Heart right ventricle (tissue), 16 donors: ENCODE measurements around the gene INSYN2B. TPM values are rescaled to one million over a fixed set of nuclear protein-coding genes. Genes with fewer than 3 reads are reported as not detected.

Experiments
- ATAC-seq, 8 donors: fragments of 200-7000 bp; cut with Tn5 transposase; one replicate each; pipeline ENCODE4 v1.9.1; 2020; ENCODE audit warnings: mild to moderate bottlenecking in 8 of 8, moderate library complexity in 8 of 8, moderate number of reproducible peaks in 1 of 8
- DNase-seq, 2 donors: peaks; one replicate each; pipeline ENCODE4 v3.0.0-alpha.2; 2020
- H3K27ac ChIP-seq, 10 donors: fragments of 200-600 bp; sonication (generic) in 2 of 10; one replicate each; pipeline versions ENCODE4 v1.5.0 to v1.8.0; 2020 to 2022; ENCODE audit warnings: mild to moderate bottlenecking in 3 of 10
- H3K27me3 ChIP-seq, 7 donors: fragments of 200-600 bp; one replicate each; pipeline ENCODE4 v1.8.0; 2021 to 2022; ENCODE audit warnings: mild to moderate bottlenecking in 2 of 7
- H3K36me3 ChIP-seq, 9 donors: fragments of 200-600 bp; sonication (generic) in 1 of 9; one replicate each; pipeline versions ENCODE4 v1.5.0 to v1.8.0; 2020 to 2022; ENCODE audit warnings: mild to moderate bottlenecking in 2 of 9
- H3K4me1 ChIP-seq, 9 donors: fragments of 200-600 bp; sonication (generic) in 1 of 9; one replicate each; pipeline versions ENCODE4 v1.5.0 to v1.8.0; 2020 to 2022; ENCODE audit warnings: mild to moderate bottlenecking in 4 of 9
- H3K4me3 ChIP-seq, 10 donors: fragments of 200-600 bp; sonication (generic) in 2 of 10; one replicate each; pipeline versions ENCODE4 v1.5.0 to v1.8.0; 2020 to 2022; ENCODE audit warnings: mild to moderate bottlenecking in 7 of 10, moderate library complexity in 2 of 10
- H3K9me3 ChIP-seq, 11 donors: fragments of 200-600 bp in 10 of 11; sonication (generic) in 2 of 11; one replicate each; pipeline versions ENCODE4 v1.5.0 to v1.8.0; 2013 to 2022; ENCODE audit warnings: mild to moderate bottlenecking in 2 of 11, control low read depth in 1 of 11, moderate library complexity in 1 of 11
- WGBS, 2 donors: extraction: QIAGEN DNeasy Blood & Tissue Kit; methylation state at CpG; one replicate each; pipeline ENCODE4 v1.1.7; 2013; ENCODE audit warnings: inconsistent platforms in 1 of 2; 5-methylcytosine and 5-hydroxymethylcytosine counted together
- intact Hi-C, 10 donors: fragments of 100-400 bp; cut with DNase I; formaldehyde crosslinking; loops; one replicate each; pipeline versions ENCODE4 v1.11.1 to v1.14.2; 2022
- polyA plus RNA-seq, 2 donors: library from polyadenylated mRNA; stranded (reverse); fragments of 200-250 nt; gene quantifications; one replicate each; pipeline ENCODE4 v1.2.3, GENCODE V29; 2013
- total RNA-seq, 10 donors: library from RNA; stranded (reverse); fragmentation: NEBNext Ultra II Directional in 3 of 10; extraction: Animal tissue kit (Norgen Biotek cat#: 25700) in 3 of 10; gene quantifications; one replicate each; pipeline versions ENCODE4 v1.2.1 to v1.2.4, GENCODE V29; 2021 to 2023
- TF ChIP-seq, protein P1 (sequence below), 9 donors: fragments of 200-600 bp; sonication (generic) in 2 of 9; IDR thresholded peaks; one replicate each; pipeline versions ENCODE4 v1.5.0 to v1.8.0; 2021 to 2022; ENCODE audit warnings: antibody characterized with exemption in 9 of 9, mild to moderate bottlenecking in 5 of 9, moderate library complexity in 1 of 9
- donor health status: Arrhythmogenic right ventricular cardiomyopathy.
- donor health status: ischemic (EF 13 %, LVEDD 7.1; RV severe dilation, severe dysfunction).
- donor health status: healthy with polysubstance abuse.
- donor health status: DM: no; HTN: yes; CAD: no.
- donor health status: DM: no; HTN: no; CAD: no.
- donor health status: ischemic (EF 25% LVEDD 6.9; RV normal size, moderate dysfunction).
- donor health status: ischemic (EF 25% LVEDD 5.7; RV mildly dilated, moderate dysfunction).
- donor health status: healthy.
- donor health status: DM: yes; HTN: yes; CAD: no.
- donor health status: Ischemic cardiomyopathy.
- donor health status: ischemic (EF 35%, LVEDD 5.7; RV mildly dilated, moderate dysfunction).
- donor health status: nonischemic (EF 11% LVEDD 7.7; RV severe dilation, severe dysfunction).
- donor health status: DM: yes; HTN: yes; CAD: no.
- donor health status: PGD.
- donor health status: ischemic (EF 29% LVEDD 5.4; RV normal size, mild dysfunction).
- donor health status: nonischemic (EF 23%, LVEDD 6.1; RV moderate dilation, normal function).

INSYN2B gene
- total and polyA plus RNA-seq, 12 donors: 0.09 to 0.87 (median 0.14) TPM; not detected in 7

DNA sequence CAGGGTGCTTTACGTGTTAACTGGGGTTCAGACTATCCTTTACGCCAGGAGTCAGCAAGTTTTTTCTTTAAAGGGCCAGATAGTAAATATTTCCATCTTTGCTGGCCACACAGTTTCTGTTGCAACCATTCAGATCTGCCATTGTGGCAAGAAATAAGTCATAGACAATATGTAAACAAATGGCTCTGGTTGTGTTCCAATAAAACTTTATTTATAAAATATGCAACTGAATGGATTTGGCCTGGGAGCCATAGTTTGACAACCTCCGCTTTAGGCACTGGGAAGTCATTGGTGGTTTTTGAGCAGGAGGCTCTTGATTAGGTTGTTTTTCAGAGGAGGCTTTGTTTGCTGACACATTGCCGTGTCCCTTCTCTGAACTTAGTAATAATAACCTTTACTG is 90.7 kb downstream of the INSYN2B start:
- Histone ChIP-seq H3K4me3 (no peak overlapping the region), H3K9me3 (no peaks in the 10 kb centered on the region), H3K36me3 (no peaks in the 10 kb centered on the region), H3K4me1 (no peaks in the 10 kb centered on the region), H3K27me3 (peaks cover 0 to 7% (median 0%) of the 10 kb centered on the region in 7 donors), H3K27ac (no peak overlapping the region)
- ATAC-seq: no peak
- TF ChIP-seq, protein P1, sequence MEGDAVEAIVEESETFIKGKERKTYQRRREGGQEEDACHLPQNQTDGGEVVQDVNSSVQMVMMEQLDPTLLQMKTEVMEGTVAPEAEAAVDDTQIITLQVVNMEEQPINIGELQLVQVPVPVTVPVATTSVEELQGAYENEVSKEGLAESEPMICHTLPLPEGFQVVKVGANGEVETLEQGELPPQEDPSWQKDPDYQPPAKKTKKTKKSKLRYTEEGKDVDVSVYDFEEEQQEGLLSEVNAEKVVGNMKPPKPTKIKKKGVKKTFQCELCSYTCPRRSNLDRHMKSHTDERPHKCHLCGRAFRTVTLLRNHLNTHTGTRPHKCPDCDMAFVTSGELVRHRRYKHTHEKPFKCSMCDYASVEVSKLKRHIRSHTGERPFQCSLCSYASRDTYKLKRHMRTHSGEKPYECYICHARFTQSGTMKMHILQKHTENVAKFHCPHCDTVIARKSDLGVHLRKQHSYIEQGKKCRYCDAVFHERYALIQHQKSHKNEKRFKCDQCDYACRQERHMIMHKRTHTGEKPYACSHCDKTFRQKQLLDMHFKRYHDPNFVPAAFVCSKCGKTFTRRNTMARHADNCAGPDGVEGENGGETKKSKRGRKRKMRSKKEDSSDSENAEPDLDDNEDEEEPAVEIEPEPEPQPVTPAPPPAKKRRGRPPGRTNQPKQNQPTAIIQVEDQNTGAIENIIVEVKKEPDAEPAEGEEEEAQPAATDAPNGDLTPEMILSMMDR (IDR thresholded peaks at IDR 0.05): no peak
- intact Hi-C loops: no loop called here
- WGBS, 2 donors: 82 to 87% methylated on average over 4 of the region's 4 CpGs
- DNase-seq: no peak

DNA sequence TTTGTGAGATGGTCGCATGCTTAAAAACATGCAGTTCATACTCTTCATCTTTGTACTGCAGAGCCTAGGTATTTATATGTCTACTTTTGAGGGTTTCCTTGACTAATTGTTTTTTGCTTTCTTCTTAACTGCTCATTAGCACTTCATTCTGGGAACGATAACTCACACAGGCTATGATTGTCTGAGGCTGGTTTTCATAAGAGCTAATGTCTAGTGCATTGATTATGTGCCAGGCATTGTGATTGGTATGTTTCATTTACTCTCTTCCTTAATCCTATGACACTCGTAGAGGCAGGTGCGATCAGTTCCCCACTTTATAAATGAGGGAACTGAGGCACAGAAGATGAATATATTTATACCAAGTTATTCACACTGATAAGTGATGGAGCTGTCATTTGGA is 93.6 kb downstream of the INSYN2B start:
- H3K4me3 ChIP-seq: no peak overlapping the region
- peaks cover 0 to 10% (median 0%) of the 10 kb centered on the region in 7 donors for H3K27me3 ChIP-seq
- no peaks in the 10 kb centered on the region for H3K9me3 ChIP-seq
- H3K36me3 ChIP-seq: no peaks in the 10 kb centered on the region
- intact Hi-C loops: no loop called here
- no peak overlapping the region for H3K27ac ChIP-seq
- TF ChIP-seq, protein P1 (IDR thresholded peaks at IDR 0.05): no peak
- ATAC-seq (no peak), DNase-seq (no peak)
- H3K4me1 ChIP-seq: no peaks in the 10 kb centered on the region
- 86 to 93% methylated on average over 4 of the region's 4 CpGs for WGBS, 2 donors

DNA sequence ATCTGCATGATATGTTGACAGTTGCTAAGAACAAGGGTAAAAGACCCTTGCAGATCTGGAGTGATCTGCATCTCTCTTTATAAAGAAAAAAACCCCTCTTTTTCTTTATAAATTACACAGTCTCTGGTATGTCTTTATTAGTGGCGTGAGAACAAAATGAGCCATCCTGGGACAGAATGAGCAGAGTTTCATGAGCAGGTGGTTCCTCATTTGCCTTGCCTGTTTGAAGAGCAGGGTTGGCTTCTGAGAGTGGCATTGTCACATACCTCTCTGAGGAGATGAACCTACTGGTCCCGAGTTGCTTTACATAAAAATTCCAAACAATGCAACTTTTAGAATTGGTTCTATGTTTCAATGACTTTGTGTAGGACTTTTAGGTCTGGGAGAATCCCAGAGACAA is 94.3 kb downstream of the INSYN2B start:
- H3K27ac ChIP-seq: no peak overlapping the region
- peaks cover 0 to 5% (median 0%) of the 10 kb centered on the region in 9 donors for H3K4me1 ChIP-seq
- H3K36me3 ChIP-seq: no peaks in the 10 kb centered on the region
- TF ChIP-seq, protein P1 (IDR thresholded peaks at IDR 0.05): no peak
- WGBS, 2 donors: 81 to 83% methylated on average over 2 of the region's 2 CpGs
- intact Hi-C loops: no loop called here
- ATAC-seq (no peak), DNase-seq (no peak)
- no peak overlapping the region for H3K4me3 ChIP-seq
- H3K9me3 ChIP-seq: no peaks in the 10 kb centered on the region
- peaks cover 0 to 10% (median 0%) of the 10 kb centered on the region in 7 donors for H3K27me3 ChIP-seq

DNA sequence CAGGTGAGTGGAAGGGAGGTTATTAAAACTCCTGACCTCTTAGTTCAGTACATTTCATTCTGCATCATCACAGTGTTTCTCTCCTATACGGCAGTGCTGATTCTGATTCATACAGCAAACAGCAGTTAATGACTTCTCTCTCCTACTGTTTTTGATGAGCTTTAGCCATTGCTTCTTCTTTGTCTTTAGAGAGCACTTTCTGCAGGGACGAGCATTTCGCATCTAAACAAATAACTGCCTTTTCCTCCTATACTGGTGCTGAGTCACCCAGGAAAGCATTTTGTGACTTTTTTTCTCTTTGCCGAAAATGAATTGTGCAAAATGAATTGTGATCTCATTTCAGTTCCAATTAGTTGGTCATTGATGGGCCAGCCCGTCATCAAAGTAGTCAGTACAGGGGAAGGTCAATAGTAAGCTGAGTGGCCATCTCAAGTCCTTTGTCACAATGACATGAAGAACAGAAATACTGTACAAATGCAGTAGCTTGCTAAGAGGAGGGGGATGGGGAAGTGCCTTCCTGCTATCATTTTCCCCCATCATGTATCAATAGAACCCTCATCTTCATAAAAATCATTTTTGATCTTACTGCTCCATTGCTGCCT is 98.5 kb downstream of the INSYN2B start:
- intact Hi-C loops: no loop called here
- Histone ChIP-seq H3K36me3 (no peaks in the 10 kb centered on the region), H3K4me3 (no peak overlapping the region), H3K27me3 (peaks cover 0 to 13% (median 3%) of the 10 kb centered on the region in 7 donors), H3K9me3 (no peaks in the 10 kb centered on the region), H3K27ac (peak overlapping the region in 1 of 10 donors; percentile 81), H3K4me1 (peaks cover 0 to 27% (median 0%) of the 10 kb centered on the region in 9 donors)
- no peak for DNase-seq
- TF ChIP-seq, protein P1 (IDR thresholded peaks at IDR 0.05): no peak
- no peak for ATAC-seq
- 75 to 86% methylated on average over 5 of the region's 5 CpGs for WGBS, 2 donors
